Aorta (tissue), 5 donors: Measurements from ENCODE around the gene TUBA4A. TPM values are rescaled to one million over a fixed set of nuclear protein-coding genes. Genes with fewer than 3 reads are reported as not detected.

ENCODE experiments used
- ATAC-seq: fragments of 200-7000 bp; cut with Tn5 transposase; one replicate; pipeline ENCODE4 v1.9.1; 2022; ENCODE audit warnings: moderate library complexity; ENCODE audit not compliant: low FRiP score
- DNase-seq, 2 donors: peaks; one replicate each; pipeline ENCODE4 v3.0.0-alpha.2; 2020
- H3K27ac ChIP-seq, 2 donors: one replicate each; pipeline ENCODE4 v1.5.1; 2013; ENCODE audit warnings: low read length in 2 of 2, mild to moderate bottlenecking in 2 of 2, moderate library complexity in 2 of 2, control low read depth in 1 of 2, inconsistent platforms in 1 of 2, low read depth in 1 of 2
- H3K27me3 ChIP-seq, 2 donors: one replicate each; pipeline ENCODE4 v1.6.1; 2013; ENCODE audit warnings: control low read depth in 1 of 2, low read length in 1 of 2, mild to moderate bottlenecking in 1 of 2, moderate library complexity in 1 of 2; ENCODE audit not compliant: insufficient read depth in 2 of 2, control insufficient read depth in 1 of 2
- H3K36me3 ChIP-seq, 2 donors: one replicate each; pipeline ENCODE4 v1.6.1; 2013; ENCODE audit warnings: control low read depth in 1 of 2, low read length in 1 of 2, mild to moderate bottlenecking in 1 of 2; ENCODE audit not compliant: insufficient read depth in 2 of 2, control insufficient read depth in 1 of 2
- H3K4me1 ChIP-seq, 2 donors: one replicate each; pipeline ENCODE4 v1.6.1; 2013; ENCODE audit warnings: low read length in 2 of 2, control low read depth in 1 of 2, mild to moderate bottlenecking in 1 of 2, moderate library complexity in 1 of 2; ENCODE audit not compliant: insufficient read depth in 2 of 2, control insufficient read depth in 1 of 2
- H3K4me3 ChIP-seq, 2 donors: one replicate each; pipeline ENCODE4 v1.5.1; 2013; ENCODE audit warnings: low read length in 2 of 2, control low read depth in 1 of 2, mild to moderate bottlenecking in 1 of 2
- H3K9me3 ChIP-seq: one replicate; pipeline ENCODE4 v1.6.1; 2013; ENCODE audit warnings: mild to moderate bottlenecking, low read length; ENCODE audit not compliant: control insufficient read depth
- WGBS, 2 donors: extraction: QIAGEN DNeasy Blood & Tissue Kit; methylation state at CpG; one replicate each; pipeline ENCODE4 v1.1.7; 2013; 5-methylcytosine and 5-hydroxymethylcytosine counted together
- intact Hi-C, 2 donors: fragments of 100-400 bp; cut with DNase I; formaldehyde crosslinking; loops; one replicate each; pipeline versions ENCODE4 v1.14.2 to v1.15.0; 2022
- polyA plus RNA-seq, 2 donors: library from polyadenylated mRNA; stranded (reverse); fragments of 200-250 nt; gene quantifications; one replicate each; pipeline ENCODE4 v1.2.3, GENCODE V29; 2013
- total RNA-seq, 2 donors: library from RNA; stranded (reverse); fragmentation: NEBNext Ultra II Directional; extraction: Animal tissue kit (Norgen Biotek cat#: 25700); gene quantifications; one replicate each; pipeline ENCODE4 v1.2.1, GENCODE V29; 2021
- donor health status: healthy with polysubstance abuse.
- donor health status: Bipolar disorder and iron deficiency.
- donor health status: DM: no; HTN: no; CAD: no.
- donor health status: DM: no; HTN: no; CAD: no.
- donor health status: DM: yes; HTN: yes; CAD: no.

Gene TUBA4A
- total and polyA plus RNA-seq, 4 donors: 20.3 to 59.2 (median 46.3) TPM

DNA sequence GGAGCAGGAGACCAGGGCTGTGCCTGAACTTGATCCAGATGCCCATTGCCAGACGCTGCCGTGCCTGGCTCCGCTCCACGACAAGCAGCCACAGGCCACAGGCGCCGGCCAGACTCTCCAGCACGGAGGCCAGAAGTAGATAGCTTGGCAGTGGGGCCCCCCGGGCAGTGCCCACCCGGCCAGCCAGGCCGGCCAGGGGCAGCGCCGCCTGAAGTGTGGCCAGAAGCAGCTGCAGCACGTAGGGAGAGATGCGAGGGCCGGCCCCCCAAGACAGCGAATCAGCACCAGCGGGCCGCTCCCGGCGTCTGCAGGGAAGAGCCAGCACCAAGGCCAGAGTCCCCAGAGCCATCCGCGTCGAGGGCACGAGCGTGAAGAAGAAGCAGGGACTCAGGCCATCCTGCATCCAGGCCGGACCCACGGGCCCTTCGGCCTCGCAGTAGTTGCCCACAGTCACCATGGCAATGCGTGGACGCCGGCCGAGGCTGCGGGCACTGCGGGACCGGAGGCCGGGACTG lies 35.4 kb downstream of the TUBA4A start:
- WGBS, 2 donors: 0% methylated on average over 33 to 37 of the region's 37 CpGs
- intact Hi-C loops: loop anchor here in 1 of 2 donors (2.0 kb wide), 3 partner anchors 35 to 57 kb away; partner anchors contain the start of genes CNPPD1, NHEJ1, TUBA4A and TUBA4B
- H3K4me3 ChIP-seq: peak overlapping the region; percentile 1 to 31
- H3K27ac ChIP-seq: peak overlapping the region in 1 of 2 donors; percentile 96
- H3K27me3 ChIP-seq: no peaks in the 10 kb centered on the region
- no peaks in the 10 kb centered on the region for H3K9me3 ChIP-seq
- peaks cover 0 to 6% of the 10 kb centered on the region in 2 donors for H3K36me3 ChIP-seq
- peak; percentile 80 for ATAC-seq
- no peaks in the 10 kb centered on the region for H3K4me1 ChIP-seq
- peak; percentile 86 to 90 for DNase-seq

GRCh38 chr2:219216535-219216915 lies 37.2 kb downstream of the TUBA4A start:
- 94 to 95% methylated on average over 6 of the region's 6 CpGs for WGBS, 2 donors
- no peaks in the 10 kb centered on the region for H3K36me3 ChIP-seq
- no peak overlapping the region for H3K4me3 ChIP-seq
- no peaks in the 10 kb centered on the region for H3K27me3 ChIP-seq
- DNase-seq (no peak), ATAC-seq (no peak)
- no peaks in the 10 kb centered on the region for H3K4me1 ChIP-seq
- no peak overlapping the region for H3K27ac ChIP-seq
- H3K9me3 ChIP-seq: no peaks in the 10 kb centered on the region
- intact Hi-C loops: no loop called here

DNA sequence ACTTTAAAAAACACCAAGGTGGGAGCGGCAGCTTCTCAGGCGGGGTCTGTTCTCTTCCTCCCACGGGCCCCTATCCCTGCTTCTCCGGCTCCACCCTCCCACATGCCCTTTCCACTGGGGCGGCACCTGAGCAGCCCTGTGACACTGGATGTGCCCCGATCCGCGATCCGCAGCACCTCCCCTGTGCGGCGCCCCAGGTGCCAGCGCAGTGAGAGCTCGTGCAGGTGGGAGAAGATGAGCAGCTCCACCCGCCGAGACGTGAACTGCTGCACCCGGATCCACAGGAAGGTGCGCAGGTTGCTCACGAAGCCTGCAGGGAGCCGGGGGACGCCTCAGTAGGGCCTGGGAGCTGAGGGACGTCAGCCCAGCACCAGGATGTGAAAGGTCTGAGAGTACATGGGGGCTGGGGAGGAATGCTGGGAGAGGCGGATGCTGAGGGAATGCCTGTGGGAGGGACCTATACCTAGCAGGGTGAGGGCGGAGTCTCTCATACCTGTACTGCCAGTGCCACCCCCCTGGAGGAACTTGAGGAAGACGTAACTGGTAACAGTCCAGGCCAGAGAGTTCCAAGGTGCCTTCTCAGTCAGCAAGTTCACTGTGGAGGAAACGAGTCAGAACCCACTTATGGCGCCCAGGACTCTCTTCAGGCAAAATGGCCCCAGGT lies 37.7 kb downstream of the TUBA4A start:
- 94 to 97% methylated on average over 27 of the region's 27 CpGs for WGBS, 2 donors
- H3K4me1 ChIP-seq: no peaks in the 10 kb centered on the region
- H3K27ac ChIP-seq: no peak overlapping the region
- DNase-seq: no peak
- no peak for ATAC-seq
- H3K9me3 ChIP-seq: no peaks in the 10 kb centered on the region
- no peaks in the 10 kb centered on the region for H3K27me3 ChIP-seq
- intact Hi-C loops: no loop called here
- H3K4me3 ChIP-seq: no peak overlapping the region
- H3K36me3 ChIP-seq: no peaks in the 10 kb centered on the region

DNA sequence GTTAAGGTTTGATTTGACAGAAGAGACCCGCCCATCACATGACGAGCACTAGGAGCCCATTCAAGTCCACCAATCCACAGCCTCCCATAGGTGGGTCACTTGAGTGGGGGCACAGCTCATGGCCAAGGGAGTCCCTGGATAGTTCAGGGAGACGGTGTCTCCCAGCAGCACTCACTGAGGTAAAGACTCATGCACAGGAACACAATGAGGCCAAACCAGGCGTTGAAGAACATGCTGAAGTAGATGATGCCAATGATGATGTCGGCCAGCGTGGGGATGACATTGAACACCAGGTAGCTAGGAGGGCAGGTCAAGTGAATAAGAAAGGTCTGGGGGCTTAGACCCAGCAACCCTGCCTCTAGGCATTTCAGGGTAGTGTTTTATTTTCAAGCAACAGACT lies 38.9 kb downstream of the TUBA4A start:
- H3K36me3 ChIP-seq: peaks cover 0 to 2% of the 10 kb centered on the region in 2 donors
- no peak for DNase-seq

DNA sequence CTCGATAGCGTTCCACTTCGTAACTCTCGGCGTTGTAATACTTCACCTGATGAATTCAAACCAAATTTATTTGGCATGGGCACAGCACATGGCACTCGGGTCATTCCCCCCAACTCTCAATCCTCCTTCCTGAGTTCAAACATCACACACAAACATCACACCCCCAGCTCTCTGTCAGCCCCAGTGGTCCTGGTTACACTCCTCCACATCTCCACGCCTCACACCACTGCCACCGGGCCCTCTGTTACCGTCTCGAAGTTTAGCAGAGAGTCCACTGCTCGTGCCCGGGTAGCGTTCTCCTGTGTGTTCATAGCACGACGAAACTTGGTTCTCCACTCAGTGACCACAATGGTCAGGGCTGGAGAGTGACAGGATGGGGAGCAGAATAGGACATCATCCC lies 39.6 kb downstream of the TUBA4A start:
- WGBS, 2 donors: 95% methylated on average over 15 of the region's 15 CpGs
- intact Hi-C loops: no loop called here
- Histone ChIP-seq H3K4me1 (no peaks in the 10 kb centered on the region), H3K9me3 (no peaks in the 10 kb centered on the region), H3K27me3 (no peaks in the 10 kb centered on the region), H3K27ac (no peak overlapping the region), H3K4me3 (no peak overlapping the region), H3K36me3 (peaks cover 0 to 5% of the 10 kb centered on the region in 2 donors)
- ATAC-seq (no peak), DNase-seq (no peak)

More for the DNA sequence above, 38.9 kb downstream of the TUBA4A start:
- no peak for ATAC-seq
- no peaks in the 10 kb centered on the region for H3K4me1 ChIP-seq
- no peak overlapping the region for H3K4me3 ChIP-seq
- H3K27ac ChIP-seq: no peak overlapping the region
- intact Hi-C loops: no loop called here
- H3K27me3 ChIP-seq: no peaks in the 10 kb centered on the region
- H3K9me3 ChIP-seq: no peaks in the 10 kb centered on the region
- 93 to 94% methylated on average over 6 of the region's 6 CpGs for WGBS, 2 donors

GRCh38 chr2:219213486-219214071 lies 40.1 kb downstream of the TUBA4A start:
- Histone ChIP-seq H3K4me3 (no peak overlapping the region), H3K36me3 (peaks cover 0 to 6% of the 10 kb centered on the region in 2 donors), H3K4me1 (no peaks in the 10 kb centered on the region), H3K27ac (no peak overlapping the region), H3K27me3 (no peaks in the 10 kb centered on the region), H3K9me3 (no peaks in the 10 kb centered on the region)
- intact Hi-C loops: no loop called here
- DNase-seq (no peak), ATAC-seq (no peak)
- WGBS, 2 donors: 96 to 97% methylated on average over 10 of the region's 10 CpGs

DNA sequence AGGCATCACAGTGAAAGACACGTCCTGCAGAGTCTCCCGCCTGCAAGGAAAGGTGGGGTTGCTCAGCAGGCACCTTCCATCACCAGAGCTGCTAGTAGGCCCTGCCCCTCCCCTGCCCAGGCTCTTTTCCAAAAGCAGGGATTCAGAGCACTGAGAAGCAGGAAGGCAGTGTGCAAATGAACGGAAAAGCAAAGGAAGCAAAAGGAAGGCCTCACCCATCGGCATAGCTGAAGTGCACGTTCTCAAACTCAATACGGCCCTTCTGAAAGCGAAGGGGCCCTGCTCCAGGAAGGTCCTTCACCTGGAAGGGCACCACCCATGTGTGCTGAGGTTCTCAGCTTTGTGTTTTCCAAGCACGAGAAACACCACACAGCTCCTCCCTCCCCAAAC lies 40.7 kb downstream of the TUBA4A start:
- intact Hi-C loops: no loop called here
- ATAC-seq (no peak), DNase-seq (no peak)
- Histone ChIP-seq H3K27me3 (no peaks in the 10 kb centered on the region), H3K9me3 (no peaks in the 10 kb centered on the region), H3K36me3 (peaks cover 0 to 6% of the 10 kb centered on the region in 2 donors), H3K4me3 (no peak overlapping the region), H3K27ac (no peak overlapping the region), H3K4me1 (no peaks in the 10 kb centered on the region)
- 88 to 94% methylated on average over 8 of the region's 8 CpGs for WGBS, 2 donors

DNA sequence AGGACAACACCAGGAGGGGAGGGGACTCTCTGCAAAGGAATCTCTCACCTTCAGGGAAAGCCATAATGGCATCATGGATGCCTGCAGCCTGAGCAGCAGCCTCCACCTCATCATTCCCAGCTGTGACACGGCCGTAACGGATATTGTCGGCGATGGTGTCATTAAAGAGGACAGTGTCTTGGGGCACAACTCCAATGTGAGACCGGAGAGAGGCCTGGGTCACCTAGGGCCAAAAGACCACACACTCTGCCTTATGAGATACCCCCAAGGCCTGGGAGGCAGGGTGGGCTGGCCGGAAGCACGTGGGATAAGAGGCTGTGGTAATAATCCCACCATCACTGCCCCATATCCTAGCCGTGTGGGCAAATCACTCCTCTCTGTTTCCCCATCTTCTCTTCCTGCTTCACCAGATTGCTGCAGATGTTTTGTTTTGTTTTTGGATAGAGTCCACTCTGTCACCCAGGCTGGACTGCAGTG lies 42.8 kb downstream of the TUBA4A start:
- Histone ChIP-seq H3K9me3 (no peaks in the 10 kb centered on the region), H3K4me1 (no peaks in the 10 kb centered on the region), H3K36me3 (peaks cover 0 to 6% of the 10 kb centered on the region in 2 donors), H3K4me3 (no peak overlapping the region), H3K27me3 (no peaks in the 10 kb centered on the region), H3K27ac (no peak overlapping the region)
- DNase-seq (no peak), ATAC-seq (no peak)
- intact Hi-C loops: no loop called here
- WGBS, 2 donors: 91 to 92% methylated on average over 9 of the region's 9 CpGs
